Hepatocyte (in vitro differentiated cells): Measurements from ENCODE around the gene CXCR6.

Source experiments
- CTCF ChIP-seq: fragments of 200-600 bp; sonication (generic); IDR thresholded peaks from 2 replicates; pipeline ENCODE4 v1.5.1; 2016; ENCODE audit warnings: antibody characterized with exemption, mild to moderate bottlenecking; ENCODE audit not compliant: poor library complexity
- EZH2 ChIP-seq: fragments of 200-600 bp; sonication (generic); IDR thresholded peaks from 2 replicates; pipeline ENCODE4 v1.6.1; 2016; ENCODE audit warnings: antibody characterized with exemption, mild to moderate bottlenecking, borderline replicate concordance
- EZH2phosphoT487 ChIP-seq: fragments of 200-600 bp; sonication (generic); IDR thresholded peaks from one replicate; pipeline ENCODE4 v1.6.1; 2018; ENCODE audit warnings: antibody characterized with exemption, mild to moderate bottlenecking, low read depth, moderate library complexity; ENCODE audit not compliant: unreplicated experiment, severe bottlenecking

GRCh38 chr3:45952456-45952855 is 9.2 kb downstream of the CXCR6 start:
- no peak for TF ChIP-seq EZH2phosphoT487
- TF ChIP-seq CTCF, result no peak
- TF ChIP-seq EZH2, result no peak
